ENCODE results near the gene NRG2.

Gene NRG2

DNA sequence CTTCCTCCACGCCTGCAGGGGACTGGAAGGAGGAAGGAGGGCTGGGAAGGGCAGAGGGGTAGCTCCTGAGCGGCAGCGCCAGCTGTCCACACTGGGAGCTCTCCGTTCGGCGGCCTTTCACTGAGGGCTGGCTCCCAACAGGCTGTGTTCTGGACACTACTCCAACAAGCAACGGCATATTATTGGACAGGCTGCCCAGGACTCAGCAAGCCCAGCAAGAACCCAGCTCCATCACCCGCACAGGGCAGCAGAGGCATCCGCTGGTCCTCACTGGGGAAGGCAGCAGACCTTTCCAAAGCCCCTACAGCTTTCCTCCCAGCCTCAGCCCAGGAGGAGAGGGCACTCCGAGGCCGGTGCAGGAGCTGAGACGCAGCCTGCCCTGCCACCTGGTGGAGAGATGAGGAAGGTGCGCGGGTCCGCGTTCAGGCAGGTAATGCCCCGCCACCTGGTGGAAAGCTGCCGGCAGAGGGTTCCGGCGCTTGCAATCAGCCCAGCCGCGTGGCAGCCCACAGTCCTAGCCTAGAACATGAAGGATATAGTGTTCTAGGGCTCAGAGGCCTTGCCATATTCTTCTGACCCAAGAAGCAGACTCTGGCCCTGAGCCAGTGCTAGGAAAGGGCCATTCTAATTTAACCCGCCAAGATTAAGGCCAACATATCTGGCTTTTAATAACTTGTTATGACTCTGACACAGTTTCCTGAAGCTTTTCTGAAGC is 74.4 kb downstream of the NRG2 start:
- DNase-seq (ENCODE audit: low read depth): peak; percentile 65

DNA sequence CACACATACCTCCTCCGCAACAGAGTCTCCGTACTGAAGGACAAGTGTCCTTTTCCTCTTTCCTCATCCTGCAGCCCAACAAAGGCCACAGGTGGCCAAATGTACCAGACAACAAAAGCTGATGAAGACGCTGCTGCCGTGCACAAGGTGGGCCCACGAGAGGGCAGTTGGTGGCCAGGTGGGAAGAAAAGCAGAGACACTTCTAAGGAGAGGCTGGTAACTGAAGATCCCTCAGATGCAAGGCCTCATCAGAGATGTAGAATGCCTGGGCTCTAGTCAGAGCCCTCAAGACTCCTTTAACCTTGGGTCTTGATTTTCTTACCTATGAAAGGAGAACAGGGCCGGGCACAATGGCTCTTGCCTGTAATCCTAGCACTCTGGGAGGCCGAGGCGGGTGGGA is 75.7 kb downstream of the NRG2 start:
- DNase-seq (ENCODE audit: low read depth): no peak

DNA sequence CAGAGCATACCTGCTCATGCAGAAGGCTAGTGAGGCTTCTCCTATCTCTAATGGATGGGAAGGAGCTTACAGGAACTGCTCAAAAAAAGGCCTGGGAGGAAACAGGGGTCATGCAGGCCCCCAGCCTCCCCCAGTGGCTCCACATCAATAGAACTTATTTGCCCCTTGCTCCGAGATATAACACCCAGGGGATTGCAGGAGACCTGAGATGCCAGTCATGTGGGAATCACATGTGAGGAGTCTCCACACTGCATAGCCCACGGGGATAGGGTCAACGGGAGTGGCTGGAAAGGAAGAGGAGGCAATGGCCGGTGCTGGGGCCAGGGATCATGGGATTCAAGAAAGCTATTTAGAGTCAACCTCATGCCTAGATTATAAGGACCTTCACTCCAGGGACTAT is 76.2 kb downstream of the NRG2 start:
- DNase-seq (ENCODE audit: low read depth): no peak

GRCh38 chr5:139964994-139965565 is 78.0 kb downstream of the NRG2 start:
- DNase-seq (ENCODE audit: low read depth): no peak

GRCh38 chr5:139964266-139964993 is 78.7 kb downstream of the NRG2 start:
- no peak for DNase-seq (ENCODE audit: low read depth)

- DNase-seq (ENCODE audit: low read depth): no peak
These were observed 80.7 kb downstream of the NRG2 start for GRCh38 chr5:139962445-139962844.

DNA sequence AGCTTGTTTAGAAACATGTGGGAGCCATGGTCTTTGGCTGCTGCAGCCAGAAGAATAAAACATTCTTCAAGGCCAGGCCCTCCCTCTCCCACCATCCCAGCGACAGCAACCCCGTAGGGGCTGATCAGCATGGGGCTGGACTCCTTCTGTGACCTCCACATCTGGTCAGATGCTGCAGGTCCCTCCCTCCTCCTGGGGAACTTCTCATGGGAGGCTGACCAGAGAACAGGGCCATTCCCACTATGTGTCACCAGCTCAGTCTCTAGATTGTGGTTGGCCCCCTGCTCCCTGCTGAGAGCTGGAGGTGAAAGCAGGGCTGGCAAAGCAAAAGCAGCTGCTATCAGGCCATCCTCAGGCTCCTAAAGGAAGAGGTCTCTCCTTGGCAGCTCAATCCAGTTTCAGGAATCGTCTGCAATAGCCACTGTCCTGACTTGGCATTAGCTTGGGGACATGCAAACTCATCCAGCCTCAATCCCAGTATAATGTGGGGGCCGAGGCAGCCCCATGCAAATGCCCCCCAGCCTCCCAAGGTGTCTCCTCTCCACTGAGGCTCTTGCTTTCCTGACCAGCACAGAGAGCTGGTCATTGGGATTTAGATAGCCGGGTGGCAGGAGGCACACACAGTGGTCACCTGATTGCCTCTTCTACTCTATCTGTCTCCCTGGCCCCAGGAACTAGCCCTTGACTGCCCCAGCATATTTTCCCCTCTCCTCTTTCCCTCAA is 81.5 kb downstream of the NRG2 start:
- DNase-seq (ENCODE audit: low read depth): peak; percentile 14

GRCh38 chr5:139960723-139961383 is 82.2 kb downstream of the NRG2 start:
- DNase-seq (ENCODE audit: low read depth): no peak

GRCh38 chr5:139958432-139959148 is 84.5 kb downstream of the NRG2 start:
- no peak for DNase-seq (ENCODE audit: low read depth)

- no peak for DNase-seq (ENCODE audit: low read depth)
These were observed 86.8 kb downstream of the NRG2 start for GRCh38 chr5:139956342-139956741.

- peak; percentile 16 for DNase-seq (ENCODE audit: low read depth)
These were observed 87.4 kb downstream of the NRG2 start for GRCh38 chr5:139955616-139956273.

DNA sequence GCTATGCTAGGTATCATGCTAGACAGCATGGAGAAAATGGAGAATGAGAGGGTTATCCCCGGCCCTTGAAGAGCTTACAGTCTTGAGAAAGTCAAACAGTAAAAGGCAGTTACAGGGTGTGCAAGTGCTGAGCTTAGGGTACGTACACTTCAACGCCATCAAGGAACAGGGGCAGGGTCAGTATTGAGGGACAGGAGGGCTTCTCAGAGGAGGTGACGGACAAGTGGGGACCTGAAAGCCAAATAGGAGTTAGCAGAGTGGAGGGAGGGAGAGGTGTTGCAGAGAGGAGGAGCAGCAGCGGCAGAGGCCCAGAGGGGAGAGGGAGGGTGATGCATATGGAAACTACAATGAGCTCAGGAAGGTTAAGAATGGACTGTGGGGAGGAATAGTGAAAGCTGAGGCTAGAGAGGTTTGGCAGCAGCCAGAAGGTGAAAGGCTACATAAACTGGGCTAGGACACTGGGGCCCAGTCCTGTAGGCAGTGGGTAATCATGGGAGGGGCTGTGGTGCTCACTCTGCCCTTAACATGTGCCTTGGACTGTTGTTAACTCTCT is 88.0 kb downstream of the NRG2 start:
- no peak for DNase-seq (ENCODE audit: low read depth)

GRCh38 chr5:139954462-139954861 is 88.6 kb downstream of the NRG2 start:
- no peak for DNase-seq (ENCODE audit: low read depth)

- DNase-seq (ENCODE audit: low read depth): no peak
These were observed 89.1 kb downstream of the NRG2 start for GRCh38 chr5:139954022-139954421.

- no peak for DNase-seq (ENCODE audit: low read depth)
These were observed 90.5 kb downstream of the NRG2 start for GRCh38 chr5:139952574-139952973.

GRCh38 chr5:139951983-139952382 is 91.1 kb downstream of the NRG2 start:
- DNase-seq (ENCODE audit: low read depth): no peak

GRCh38 chr5:139951296-139951924 is 91.7 kb downstream of the NRG2 start:
- no peak for DNase-seq (ENCODE audit: low read depth)

DNA sequence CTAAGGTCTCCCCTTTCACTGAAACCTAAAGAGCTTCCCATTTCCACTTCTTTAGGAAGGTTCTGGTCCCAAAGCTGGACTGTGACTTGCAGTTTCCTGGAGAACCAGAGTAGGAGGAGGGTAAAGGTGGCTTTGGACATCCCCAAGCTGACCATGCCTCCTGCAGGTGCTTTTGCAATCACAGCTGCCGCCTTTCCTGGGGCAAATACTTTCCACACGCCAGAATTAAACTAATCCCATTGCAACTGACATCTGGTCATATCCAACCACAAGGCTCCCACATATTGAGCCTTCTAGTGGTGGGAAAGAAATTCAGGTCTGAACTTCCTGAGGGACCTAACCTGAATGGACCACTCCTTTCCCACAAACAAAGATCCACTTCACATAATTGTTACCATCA is 92.7 kb downstream of the NRG2 start:
- DNase-seq (ENCODE audit: low read depth): no peak

GRCh38 chr5:139949710-139950109 is 93.4 kb downstream of the NRG2 start:
- no peak for DNase-seq (ENCODE audit: low read depth)

GRCh38 chr5:139947727-139948126 is 95.4 kb downstream of the NRG2 start:
- DNase-seq (ENCODE audit: low read depth): no peak
